Endodermal cell (in vitro differentiated cells): ENCODE results near the gene SMIM38. TPM values are rescaled to one million over a fixed set of nuclear protein-coding genes. Genes with fewer than 3 reads are reported as not detected.

ENCODE experiments used
- DNase-seq: peaks from one replicate; pipeline ENCODE4 v3.0.0-alpha.2; 2017
- H3K27ac ChIP-seq: 2 replicates; pipeline ENCODE4 v1.5.1; 2013; ENCODE audit warnings: mild to moderate bottlenecking, low read depth, low read length, moderate library complexity
- H3K27me3 ChIP-seq: 2 replicates; pipeline ENCODE4 v1.6.1; 2013; ENCODE audit warnings: mild to moderate bottlenecking, low read length, moderate library complexity; ENCODE audit not compliant: insufficient read depth, control insufficient read depth, poor library complexity, severe bottlenecking
- H3K36me3 ChIP-seq: 2 replicates; pipeline ENCODE4 v1.7.0; 2013; ENCODE audit warnings: mild to moderate bottlenecking, low read length, moderate library complexity; ENCODE audit not compliant: control insufficient read depth, insufficient read depth
- H3K4me1 ChIP-seq: one replicate; pipeline ENCODE4 v1.7.0; 2013; ENCODE audit warnings: low read length; ENCODE audit not compliant: control insufficient read depth, insufficient read depth
- H3K4me3 ChIP-seq: 2 replicates; pipeline ENCODE4 v1.5.1; 2013; ENCODE audit warnings: mild to moderate bottlenecking, low read length, moderate library complexity
- H3K9ac ChIP-seq: 2 replicates; pipeline ENCODE4 v1.6.1; 2013; ENCODE audit warnings: mild to moderate bottlenecking, low read length, moderate library complexity; ENCODE audit not compliant: poor library complexity, severe bottlenecking; ENCODE audit errors: extremely low read depth
- H3K9me3 ChIP-seq: 2 replicates; pipeline ENCODE4 v1.6.1; 2013; ENCODE audit warnings: mild to moderate bottlenecking, low read length, moderate library complexity; ENCODE audit not compliant: control insufficient read depth
- H3K27ac Mint-ChIP-seq: 2 replicates; pipeline ENCODE4 v1.8.0; 2020; ENCODE audit warnings: mixed read lengths
- H3K27me3 Mint-ChIP-seq: 2 replicates; pipeline ENCODE4 v1.8.0; 2021; ENCODE audit warnings: mild to moderate bottlenecking, mixed read lengths; ENCODE audit not compliant: insufficient read depth
- H3K36me3 Mint-ChIP-seq: 2 replicates; pipeline ENCODE4 v1.8.0; 2020; ENCODE audit warnings: low read depth, mixed read lengths
- H3K4me1 Mint-ChIP-seq: 2 replicates; pipeline ENCODE4 v1.8.0; 2020; ENCODE audit warnings: mixed read lengths
- H3K4me3 Mint-ChIP-seq: 2 replicates; pipeline ENCODE4 v1.8.0; 2020; ENCODE audit warnings: mild to moderate bottlenecking, moderate library complexity, mixed read lengths
- H3K9me3 Mint-ChIP-seq: 2 replicates; pipeline ENCODE4 v1.8.0; 2020; ENCODE audit warnings: mild to moderate bottlenecking, mixed read lengths
- CTCF ChIP-seq: fragments of 200-600 bp; sonication (generic); conservative IDR thresholded peaks from 2 replicates; pipeline ENCODE4 v1.5.0; 2021; ENCODE audit warnings: antibody characterized with exemption, mild to moderate bottlenecking
- WGBS, 2 experiments: methylation state at CpG; one replicate each; pipeline versions ENCODE4 v1.1.5 to v1.1.7; 2013; ENCODE audit warnings: missing lambda C conversion rate in 2 of 2, mixed read lengths in 1 of 2; ENCODE audit not compliant: insufficient coverage in 1 of 2, insufficient read length in 1 of 2; 5-methylcytosine and 5-hydroxymethylcytosine counted together
- total RNA-seq, 2 donors: library from RNA; stranded (reverse); fragmentation: NEBNext Ultra II Directional in 1 of 2; extraction: Animal tissue kit (Norgen Biotek cat#: 25700) in 1 of 2; gene quantifications; 2 replicates in 1 of 2; 3 replicates in 1 of 2; pipeline ENCODE4 v1.2.1, GENCODE V29; 2021

The SMIM38 gene
- total RNA-seq, 2 donors from 2014 or later, result 0.20 to 0.64 TPM

DNA sequence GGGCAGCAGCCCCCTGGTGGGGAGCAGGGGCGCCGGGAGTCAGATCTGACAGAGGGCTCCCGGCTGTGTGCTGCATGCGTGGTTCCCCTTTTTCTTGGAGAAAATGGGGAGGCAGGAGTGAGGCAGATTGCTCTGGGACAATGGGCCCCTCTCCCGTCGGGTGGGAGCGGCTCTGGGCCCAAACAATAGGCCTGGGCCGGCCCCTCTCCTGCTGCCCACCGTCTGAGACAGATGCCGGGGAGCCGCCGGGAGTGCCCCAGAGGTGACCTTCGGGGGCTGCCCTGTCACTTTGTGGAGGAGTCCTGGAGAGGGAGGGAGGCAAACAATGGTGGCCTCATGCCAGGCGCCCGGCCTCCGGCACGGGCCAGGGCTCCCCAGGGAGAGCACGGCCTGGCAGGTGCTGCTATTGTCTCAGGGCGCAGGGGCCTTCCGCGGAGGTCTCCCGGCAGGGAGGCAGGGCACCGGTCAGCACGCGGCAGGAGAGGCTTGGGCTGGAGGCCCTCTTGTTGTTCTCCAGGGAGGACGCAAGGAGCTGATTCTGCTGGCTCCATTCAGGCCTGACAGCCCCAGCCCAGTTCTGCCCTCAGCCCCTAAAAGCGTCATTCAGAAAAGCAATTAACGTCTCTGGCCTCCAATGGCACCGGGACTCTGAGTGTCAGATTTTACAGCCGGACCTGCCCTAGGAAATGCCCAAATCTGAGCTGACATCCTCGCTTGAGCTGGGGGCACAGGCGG is 44.8 kb downstream of the SMIM38 start:
- peak; percentile 57 for DNase-seq
- no peak overlapping the region for H3K4me3 Mint-ChIP-seq
- 64 to 78% methylated on average over 13 to 32 of the region's 32 CpGs for WGBS, 2 experiments
- no peaks in the 10 kb centered on the region for H3K4me1 ChIP-seq
- H3K9ac ChIP-seq, result no peak overlapping the region
- no peaks in the 10 kb centered on the region for H3K36me3 Mint-ChIP-seq
- peak; percentile 28 for TF ChIP-seq CTCF
- no peak overlapping the region for H3K4me3 ChIP-seq
- H3K36me3 ChIP-seq, result no peaks in the 10 kb centered on the region
- no peaks in the 10 kb centered on the region for H3K9me3 ChIP-seq
- no peaks in the 10 kb centered on the region for H3K27me3 ChIP-seq
- peaks cover 3% of the 10 kb centered on the region for H3K27me3 Mint-ChIP-seq
- no peak overlapping the region for H3K27ac Mint-ChIP-seq
- H3K9me3 Mint-ChIP-seq, result no peaks in the 10 kb centered on the region
- peak overlapping the region; percentile 83 for H3K27ac ChIP-seq
- H3K4me1 Mint-ChIP-seq, result no peaks in the 10 kb centered on the region

DNA sequence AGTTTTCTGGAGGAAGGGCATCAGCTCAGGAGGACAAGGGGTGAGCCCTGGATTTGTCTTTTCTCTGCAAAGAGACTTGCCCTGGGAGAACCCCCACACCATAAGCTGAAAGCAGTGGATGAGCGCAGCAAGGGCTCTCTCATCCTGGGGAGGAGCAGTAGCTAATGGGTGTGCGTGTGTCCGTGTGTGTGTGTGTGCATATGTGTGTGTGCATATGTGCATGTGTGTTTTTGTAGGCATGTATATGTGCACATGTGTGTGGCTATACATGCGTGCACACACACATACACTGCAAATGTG is 45.3 kb downstream of the SMIM38 start:
- no peaks in the 10 kb centered on the region for H3K27me3 ChIP-seq
- Mint-ChIP-seq H3K27ac (no peak overlapping the region), H3K4me3 (no peak overlapping the region), H3K9me3 (no peaks in the 10 kb centered on the region), H3K27me3 (peaks cover 3% of the 10 kb centered on the region), H3K36me3 (no peaks in the 10 kb centered on the region), H3K4me1 (no peaks in the 10 kb centered on the region)
- H3K36me3 ChIP-seq, result no peaks in the 10 kb centered on the region
- no peak overlapping the region for H3K9ac ChIP-seq
- no peak for DNase-seq
- no peak for TF ChIP-seq CTCF
- 96 to 100% methylated on average over 4 of the region's 4 CpGs for WGBS, 2 experiments
- H3K4me1 ChIP-seq, result no peaks in the 10 kb centered on the region
- peak overlapping the region; percentile 83 for H3K27ac ChIP-seq
- H3K4me3 ChIP-seq, result no peak overlapping the region
- H3K9me3 ChIP-seq, result no peaks in the 10 kb centered on the region

DNA sequence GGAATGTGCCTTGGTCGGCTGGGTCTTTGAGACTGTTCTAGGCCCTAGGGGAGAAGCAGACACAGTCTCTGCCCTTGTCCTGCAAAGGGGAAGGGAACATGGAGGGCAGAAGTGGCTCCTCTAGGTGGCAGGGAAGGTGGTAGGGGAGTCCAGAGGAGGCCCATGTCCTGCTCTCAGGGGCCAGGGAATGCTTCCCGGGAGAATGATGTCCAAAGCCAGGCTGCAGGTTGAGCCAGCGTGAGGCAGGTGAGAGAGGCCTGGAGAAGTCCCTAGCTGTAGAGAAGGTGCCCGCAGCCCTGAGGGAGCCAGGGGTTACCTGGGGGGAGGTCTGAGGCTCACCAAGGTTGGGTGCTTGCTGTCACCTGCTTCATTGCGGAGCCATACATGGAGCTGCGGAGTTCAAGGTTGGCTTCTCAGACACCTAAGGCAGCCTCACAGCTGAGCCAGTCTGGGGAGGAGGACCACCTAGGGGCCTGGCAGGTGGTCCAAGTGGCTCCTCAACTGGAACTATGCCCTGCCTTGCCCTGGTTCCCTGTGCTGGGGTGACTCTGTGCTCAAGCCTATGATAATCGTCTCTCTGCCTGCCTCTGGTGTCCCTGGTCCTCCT is 46.1 kb downstream of the SMIM38 start:
- WGBS, 2 experiments, result 88% methylated on average over 7 of the region's 7 CpGs
- H3K9me3 ChIP-seq, result no peaks in the 10 kb centered on the region
- TF ChIP-seq CTCF, result no peak
- H3K36me3 Mint-ChIP-seq, result no peaks in the 10 kb centered on the region
- peak; percentile 37 for DNase-seq
- no peak overlapping the region for H3K27ac Mint-ChIP-seq
- peaks cover 3% of the 10 kb centered on the region for H3K27me3 Mint-ChIP-seq
- no peak overlapping the region for H3K4me3 ChIP-seq
- no peaks in the 10 kb centered on the region for H3K9me3 Mint-ChIP-seq
- no peaks in the 10 kb centered on the region for H3K4me1 ChIP-seq
- no peak overlapping the region for H3K4me3 Mint-ChIP-seq
- no peaks in the 10 kb centered on the region for H3K27me3 ChIP-seq
- no peak overlapping the region for H3K27ac ChIP-seq
- H3K4me1 Mint-ChIP-seq, result no peaks in the 10 kb centered on the region
- H3K36me3 ChIP-seq, result no peaks in the 10 kb centered on the region
- no peak overlapping the region for H3K9ac ChIP-seq
